ENCODE data around the gene PSIP1. TPM values are rescaled to one million over a fixed set of nuclear protein-coding genes. Genes with fewer than 3 reads are reported as not detected.
A peak's percentile ranks its signal among the peaks of the same experiment; 100 is the strongest.
"Not testable (repeated sequence)": the region's sequence is repeated elsewhere in the genome, so short reads cannot be mapped to it uniquely, and the experiment has no call there.

PSIP1 gene
- total RNA-seq, 1 donor from 2014 or later, result 21.1 TPM

GRCh38 chr9:15461056-15461455, 49.7 kb downstream of the PSIP1 start:
- no peak for DNase-seq
- intact Hi-C loops (cut with DNase I), result no loop called here
- ATAC-seq (ENCODE audit: poor library complexity), result peak; percentile 22

DNA sequence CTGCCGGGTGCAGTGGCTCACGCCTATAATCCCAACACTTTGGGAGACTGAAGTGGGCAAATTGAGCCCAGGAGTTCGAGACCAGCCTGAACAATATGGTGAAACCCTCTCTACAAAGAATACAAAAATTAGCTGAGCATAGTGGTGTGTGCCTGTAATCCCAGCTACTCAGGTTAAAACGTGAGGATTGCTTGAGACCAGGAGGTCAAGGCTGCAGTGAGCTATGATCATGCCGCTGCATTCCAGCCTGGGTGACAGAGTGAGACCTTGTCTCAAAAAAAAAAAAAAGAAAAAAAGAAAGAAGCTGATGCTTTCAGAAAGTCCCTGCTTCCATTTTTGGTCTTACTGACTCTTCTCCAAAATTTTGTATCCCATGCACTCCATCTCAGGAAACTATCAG, 56.8 kb downstream of the PSIP1 start:
- ATAC-seq (ENCODE audit: poor library complexity) (no peak), DNase-seq (no peak)
- intact Hi-C loops (cut with DNase I), result no loop called here

GRCh38 chr9:15444141-15444540, 66.6 kb downstream of the PSIP1 start:
- intact Hi-C loops (cut with DNase I), result no loop called here
- no peak for ATAC-seq (ENCODE audit: poor library complexity)
- no peak for DNase-seq

DNA sequence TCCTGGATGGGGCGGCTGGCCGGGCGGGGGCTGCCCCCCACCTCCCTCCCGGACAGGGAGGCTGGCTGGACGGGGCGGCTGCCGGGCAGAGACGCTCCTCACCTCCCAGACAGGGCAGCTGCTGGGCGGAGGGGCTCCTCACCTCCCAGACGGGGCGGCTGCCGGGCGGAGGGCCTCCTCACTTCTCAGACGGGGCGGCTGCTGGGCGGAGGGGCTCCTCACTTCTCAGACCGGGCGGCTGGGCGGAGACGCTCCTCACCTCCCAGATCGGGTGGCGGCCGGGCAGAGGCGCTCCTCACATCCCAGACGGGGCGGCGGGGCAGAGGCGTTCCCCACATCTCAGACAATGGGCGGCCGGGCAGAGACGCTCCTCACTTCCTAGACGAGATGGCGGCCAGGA, 68.5 kb downstream of the PSIP1 start:
- DNase-seq; intact Hi-C loops (cut with DNase I); ATAC-seq (ENCODE audit: poor library complexity): not testable (repeated sequence)

DNA sequence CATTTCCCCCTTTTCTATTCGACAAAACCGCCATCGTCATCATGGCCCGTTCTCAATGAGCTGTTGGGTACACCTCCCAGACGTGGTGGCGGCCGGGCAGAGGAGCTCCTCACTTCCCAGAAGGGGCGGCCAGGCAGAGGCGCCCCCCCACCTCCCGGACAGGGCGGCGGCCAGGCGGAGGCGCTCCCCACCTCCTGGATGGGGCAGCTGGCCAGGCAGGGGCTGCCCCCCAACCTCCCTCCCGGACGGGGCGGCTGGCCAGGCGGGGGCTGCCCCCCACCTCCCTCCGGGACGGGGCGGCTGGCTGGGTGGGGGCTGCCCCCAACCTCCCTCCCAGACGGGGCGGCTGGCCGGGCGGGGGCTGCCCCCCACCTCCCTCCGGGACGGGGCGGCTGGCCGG, 68.9 kb downstream of the PSIP1 start:
- ATAC-seq (ENCODE audit: poor library complexity); DNase-seq; intact Hi-C loops (cut with DNase I): not testable (repeated sequence)

DNA sequence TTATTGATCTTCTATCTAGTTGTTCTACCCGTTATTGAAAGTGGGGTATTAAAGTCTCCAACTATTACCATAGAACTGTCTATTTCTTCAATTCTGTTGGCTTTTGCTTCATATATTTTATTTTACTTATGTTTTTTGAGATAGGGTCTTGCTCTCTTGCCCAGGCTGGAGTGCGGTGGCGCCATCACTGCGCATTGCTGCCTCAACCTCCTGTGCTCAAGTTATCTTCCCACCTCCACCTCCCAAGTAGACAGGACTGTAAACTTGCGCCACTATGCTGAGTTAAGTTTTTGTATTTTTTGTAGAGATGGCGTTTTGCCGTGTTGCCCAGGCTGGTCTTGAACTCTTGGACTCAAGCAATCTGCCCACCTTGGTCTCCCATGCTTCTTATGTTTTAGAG, 71.9 kb downstream of the PSIP1 start:
- DNase-seq, result no peak
- no peak for ATAC-seq (ENCODE audit: poor library complexity)
- intact Hi-C loops (cut with DNase I), result no loop called here

DNA sequence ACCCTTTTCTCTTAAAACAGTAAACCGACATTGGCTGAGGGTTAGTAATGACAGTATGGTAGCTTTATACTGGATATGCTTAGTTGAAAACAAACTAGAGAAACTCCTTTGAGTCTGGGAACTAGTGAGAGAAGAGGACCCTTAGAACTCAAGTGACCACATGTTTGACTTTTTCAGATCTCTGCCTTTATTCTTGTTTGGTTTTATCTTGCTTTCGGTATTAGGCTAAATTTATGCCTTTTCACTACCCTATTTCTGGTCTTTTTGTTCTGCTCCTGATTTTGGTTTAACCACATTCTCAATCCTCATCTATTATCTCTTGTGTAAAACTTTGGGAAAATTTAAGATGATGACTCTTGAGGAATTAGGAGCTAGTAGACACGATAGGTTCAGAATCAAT, 77.1 kb downstream of the PSIP1 start:
- DNase-seq, result no peak
- ATAC-seq (ENCODE audit: poor library complexity), result no peak
- intact Hi-C loops (cut with DNase I), result no loop called here

GRCh38 chr9:15433191-15433590, 77.6 kb downstream of the PSIP1 start:
- ATAC-seq (ENCODE audit: poor library complexity), result no peak
- DNase-seq, result no peak
- intact Hi-C loops (cut with DNase I), result no loop called here

- DNase-seq, result no peak
- peak; percentile 74 for ATAC-seq (ENCODE audit: poor library complexity)
- intact Hi-C loops (cut with DNase I), result no loop called here
Measured at GRCh38 chr9:15430920-15431844, 79.6 kb downstream of the PSIP1 start.

DNA sequence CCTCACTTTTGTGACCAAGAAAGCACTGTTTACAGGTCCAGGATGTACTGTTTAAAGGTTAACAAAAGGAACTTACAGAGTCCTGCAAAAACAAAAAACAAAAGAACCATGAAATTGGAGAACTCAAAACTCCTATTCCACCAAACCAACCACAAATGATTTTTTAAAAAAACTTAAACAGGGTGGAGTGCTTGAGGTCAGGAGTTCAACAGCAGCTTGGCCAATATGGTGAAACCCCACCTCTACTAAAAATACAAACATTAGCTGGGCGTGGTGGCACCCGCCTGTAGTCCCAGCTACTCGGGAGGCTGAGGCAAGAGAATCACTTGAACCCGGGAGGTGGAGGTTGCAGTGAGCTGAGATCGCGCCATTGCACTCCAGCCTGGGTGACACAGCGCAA, 83.1 kb downstream of the PSIP1 start:
- ATAC-seq (ENCODE audit: poor library complexity); DNase-seq: not testable (repeated sequence)
- intact Hi-C loops (cut with DNase I), result loop anchor here (10.0 kb wide), 1 partner anchor 213 kb away; no protein-coding TSS in a partner anchor

- no peak for ATAC-seq (ENCODE audit: poor library complexity)
- intact Hi-C loops (cut with DNase I), result loop anchor here (10.0 kb wide), 1 partner anchor 211 kb away; no protein-coding TSS in a partner anchor
- DNase-seq, result no peak
Measured at GRCh38 chr9:15426019-15426418, 84.8 kb downstream of the PSIP1 start.

GRCh38 chr9:15423231-15423985, 87.4 kb downstream of the PSIP1 start:
- intact Hi-C loops (cut with DNase I), result loop anchor here (10.0 kb wide), 1 partner anchor 209 kb away; no protein-coding TSS in a partner anchor
- no peak for ATAC-seq (ENCODE audit: poor library complexity)
- no peak for DNase-seq

DNA sequence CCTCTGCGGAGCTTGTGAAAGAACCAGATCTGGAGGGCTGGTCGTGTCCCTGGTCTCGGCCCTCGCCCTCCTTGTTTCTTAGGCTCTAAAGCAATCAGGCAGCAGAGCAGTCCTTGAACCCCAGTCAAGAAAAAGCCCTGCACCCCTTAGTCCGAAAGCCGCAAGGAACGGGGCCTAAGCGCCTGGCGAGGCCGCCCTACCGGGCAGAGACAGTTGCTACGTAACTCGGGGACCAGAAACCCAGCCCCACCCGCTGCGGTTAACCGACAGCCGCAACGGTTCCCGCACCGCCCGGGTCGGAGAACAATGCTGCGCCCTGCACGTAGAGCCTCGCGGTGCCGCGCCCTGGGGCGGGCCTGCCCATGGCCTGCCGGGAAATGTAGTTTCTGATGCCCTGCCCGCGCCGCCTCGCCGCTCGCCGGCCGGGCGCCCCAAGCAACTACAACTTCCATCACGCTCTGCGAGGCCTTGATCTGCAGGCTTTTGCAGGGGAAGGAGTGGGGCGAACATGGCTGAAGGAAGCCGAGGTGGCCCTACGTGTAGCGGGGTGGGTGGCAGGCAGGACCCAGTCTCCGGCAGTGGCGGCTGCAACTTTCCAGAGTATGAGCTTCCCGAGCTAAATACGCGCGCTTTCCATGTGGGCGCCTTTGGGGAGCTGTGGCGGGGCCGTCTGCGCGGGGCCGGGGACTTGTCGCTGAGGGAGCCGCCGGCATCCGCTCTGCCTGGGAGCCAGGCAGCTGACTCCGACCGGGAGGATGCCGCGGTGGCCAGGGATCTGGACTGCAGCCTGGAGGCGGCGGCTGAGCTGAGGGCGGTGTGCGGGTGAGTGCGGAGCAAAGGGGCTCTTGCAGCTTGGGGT, 88.2 kb downstream of the PSIP1 start, which contains the start of gene SNAPC3:
Gene SNAPC3, plus strand, starts transcription at position 505 of the 859 bp plus-strand sequence. Its CDS starts 4 bp downstream, at position 509.
- DNase-seq, result peak; percentile 97
- intact Hi-C loops (cut with DNase I), result loop anchor here (10.0 kb wide), 1 partner anchor 208 kb away; no protein-coding TSS in a partner anchor
- peak; percentile 100 for ATAC-seq (ENCODE audit: poor library complexity)

GRCh38 chr9:15421990-15422371, 88.8 kb downstream of the PSIP1 start:
- intact Hi-C loops (cut with DNase I), result loop anchor here (10.0 kb wide), 1 partner anchor 207 kb away; no protein-coding TSS in a partner anchor
- ATAC-seq (ENCODE audit: poor library complexity) (no peak), DNase-seq (no peak)

GRCh38 chr9:15421532-15421931, 89.2 kb downstream of the PSIP1 start:
- ATAC-seq (ENCODE audit: poor library complexity) (no peak), DNase-seq (no peak)
- intact Hi-C loops (cut with DNase I), result loop anchor here (10.0 kb wide), 1 partner anchor 207 kb away; no protein-coding TSS in a partner anchor

GRCh38 chr9:15420796-15421195, 90.0 kb downstream of the PSIP1 start:
- intact Hi-C loops (cut with DNase I), result loop anchor here (10.0 kb wide), 1 partner anchor 206 kb away; no protein-coding TSS in a partner anchor
- no peak for ATAC-seq (ENCODE audit: poor library complexity)
- DNase-seq, result no peak

DNA sequence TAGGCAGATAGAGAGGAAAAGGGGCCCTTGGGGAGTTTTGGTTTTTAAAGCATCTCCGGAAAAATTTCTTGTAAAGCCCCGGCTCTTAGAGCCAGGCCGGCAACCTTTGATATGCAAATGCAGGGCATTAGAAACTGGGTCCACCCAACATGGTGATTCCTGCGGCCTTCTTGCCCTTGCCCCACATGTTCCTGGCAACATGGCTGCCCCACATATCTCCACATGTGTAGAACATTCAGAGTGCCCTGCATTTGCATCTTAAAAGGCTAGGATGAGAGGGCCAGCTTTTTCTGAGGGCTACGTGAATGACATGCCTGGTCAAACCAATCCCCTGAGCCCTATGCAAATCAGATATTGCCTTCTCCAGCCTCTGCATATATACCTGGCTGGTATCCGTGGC, 93.1 kb downstream of the PSIP1 start:
- ATAC-seq (ENCODE audit: poor library complexity), result no peak
- no peak for DNase-seq
- intact Hi-C loops (cut with DNase I), result loop anchor here (10.0 kb wide), 1 partner anchor 113 kb away; the partner anchor contains the start of gene TTC39B

DNA sequence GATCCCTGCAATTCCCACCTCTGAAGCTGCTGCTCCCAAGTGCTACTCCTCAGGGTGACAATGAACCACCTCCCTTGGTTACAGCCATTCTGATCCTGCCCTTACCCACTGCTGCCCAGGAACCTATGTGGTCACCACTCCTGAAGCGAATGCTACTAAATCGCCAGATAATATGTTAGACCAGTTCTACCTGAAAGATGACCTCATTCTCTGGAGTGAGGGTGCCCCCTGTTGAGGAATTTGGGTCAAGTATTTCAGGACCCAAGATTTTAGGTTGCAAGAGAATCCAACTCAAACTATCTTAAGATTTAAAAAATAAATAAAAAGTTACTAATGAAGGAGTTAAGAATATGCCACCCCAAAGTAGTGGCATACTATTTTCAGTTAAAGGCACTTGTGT, 93.9 kb downstream of the PSIP1 start:
- no peak for ATAC-seq (ENCODE audit: poor library complexity)
- intact Hi-C loops (cut with DNase I), result loop anchor here (10.0 kb wide), 1 partner anchor 112 kb away; the partner anchor contains the start of gene TTC39B

More for the DNA sequence above, 93.9 kb downstream of the PSIP1 start:
- DNase-seq, result no peak
